HG03439 (cell line): ENCODE measurements around the gene MST1.

ENCODE experiments used
- ATAC-seq: cut with Tn5 transposase; IDR thresholded peaks from one replicate; pipeline ENCODE4 v1.9.1; 2021; ENCODE audit warnings: mild to moderate bottlenecking, moderate library complexity; ENCODE audit not compliant: unreplicated experiment

MST1 gene

GRCh38 chr3:49718858-49719213, 29.6 kb upstream of the MST1 start:
- ATAC-seq: no peak

- ATAC-seq: no peak
These were observed 28.9 kb upstream of the MST1 start for GRCh38 chr3:49717959-49718857.

GRCh38 chr3:49717211-49717958, 28.1 kb upstream of the MST1 start:
- ATAC-seq: no peak

- no peak for ATAC-seq
These were observed 27.5 kb upstream of the MST1 start for GRCh38 chr3:49716691-49717210.

GRCh38 chr3:49716169-49716568, 26.9 kb upstream of the MST1 start:
- ATAC-seq: no peak

GRCh38 chr3:49715611-49716121, 26.4 kb upstream of the MST1 start:
- no peak for ATAC-seq

GRCh38 chr3:49714728-49715550, 25.7 kb upstream of the MST1 start:
- ATAC-seq: no peak

GRCh38 chr3:49713336-49714105, 24.2 kb upstream of the MST1 start:
- ATAC-seq: no peak

GRCh38 chr3:49712631-49713317, 23.5 kb upstream of the MST1 start:
- no peak for ATAC-seq

- ATAC-seq: no peak
These were observed 22.9 kb upstream of the MST1 start for GRCh38 chr3:49712166-49712565.

- ATAC-seq: no peak
These were observed 22.2 kb upstream of the MST1 start for GRCh38 chr3:49711489-49711888.

GRCh38 chr3:49709852-49710251, 20.6 kb upstream of the MST1 start:
- no peak for ATAC-seq

- no peak for ATAC-seq
These were observed 17.8 kb upstream of the MST1 start for GRCh38 chr3:49707113-49707480.

GRCh38 chr3:49706456-49707112, 17.3 kb upstream of the MST1 start:
- ATAC-seq: no peak

GRCh38 chr3:49705390-49705960, 16.2 kb upstream of the MST1 start:
- ATAC-seq: no peak

- no peak for ATAC-seq
These were observed 15.4 kb upstream of the MST1 start for GRCh38 chr3:49704629-49705028.

GRCh38 chr3:49703956-49704355, 14.7 kb upstream of the MST1 start:
- ATAC-seq: no peak

- peak; percentile 45 for ATAC-seq
These were observed 14.2 kb upstream of the MST1 start for GRCh38 chr3:49703443-49703927.

GRCh38 chr3:49702672-49703071, 13.4 kb upstream of the MST1 start:
- no peak for ATAC-seq
